Neuron (in vitro differentiated cells): ENCODE measurements around the gene SNAP29.
"Not testable (repeated sequence)": the region's sequence is repeated elsewhere in the genome, so short reads cannot be mapped to it uniquely, and the experiment has no call there.

Source experiments
- H2AFZ ChIP-seq: one replicate; pipeline ENCODE4 v1.6.1; 2013; ENCODE audit warnings: low read depth, mild to moderate bottlenecking, inconsistent platforms, low read length, moderate library complexity
- H3K27me3 ChIP-seq: one replicate; pipeline ENCODE4 v1.6.1; 2013; ENCODE audit warnings: low read length; ENCODE audit not compliant: insufficient read depth
- H3K36me3 ChIP-seq: one replicate; pipeline ENCODE4 v1.6.1; 2013; ENCODE audit warnings: low read length; ENCODE audit not compliant: insufficient read depth
- H3K4me1 ChIP-seq: one replicate; pipeline ENCODE4 v1.6.1; 2013; ENCODE audit warnings: low read length; ENCODE audit not compliant: insufficient read depth
- H3K4me3 ChIP-seq: 2 replicates; pipeline ENCODE4 v1.5.1; 2013; ENCODE audit warnings: mild to moderate bottlenecking, low read length, moderate library complexity
- H3K9me3 ChIP-seq: one replicate; pipeline ENCODE4 v1.6.1; 2013; ENCODE audit warnings: low read length

Gene SNAP29

GRCh38 chr22:20904008-20904979 is 45.5 kb downstream of the SNAP29 start:
- no peak overlapping the region for H2AFZ ChIP-seq
- no peaks in the 10 kb centered on the region for H3K9me3 ChIP-seq
- no peak overlapping the region for H3K4me3 ChIP-seq
- no peaks in the 10 kb centered on the region for H3K27me3 ChIP-seq
- H3K4me1 ChIP-seq = no peaks in the 10 kb centered on the region
- H3K36me3 ChIP-seq = no peaks in the 10 kb centered on the region

GRCh38 chr22:20904980-20905355 is 46.2 kb downstream of the SNAP29 start:
- Histone ChIP-seq H3K9me3 (no peaks in the 10 kb centered on the region), H3K36me3 (no peaks in the 10 kb centered on the region), H2AFZ (no peak overlapping the region), H3K4me1 (no peaks in the 10 kb centered on the region), H3K27me3 (no peaks in the 10 kb centered on the region), H3K4me3 (no peak overlapping the region)

DNA sequence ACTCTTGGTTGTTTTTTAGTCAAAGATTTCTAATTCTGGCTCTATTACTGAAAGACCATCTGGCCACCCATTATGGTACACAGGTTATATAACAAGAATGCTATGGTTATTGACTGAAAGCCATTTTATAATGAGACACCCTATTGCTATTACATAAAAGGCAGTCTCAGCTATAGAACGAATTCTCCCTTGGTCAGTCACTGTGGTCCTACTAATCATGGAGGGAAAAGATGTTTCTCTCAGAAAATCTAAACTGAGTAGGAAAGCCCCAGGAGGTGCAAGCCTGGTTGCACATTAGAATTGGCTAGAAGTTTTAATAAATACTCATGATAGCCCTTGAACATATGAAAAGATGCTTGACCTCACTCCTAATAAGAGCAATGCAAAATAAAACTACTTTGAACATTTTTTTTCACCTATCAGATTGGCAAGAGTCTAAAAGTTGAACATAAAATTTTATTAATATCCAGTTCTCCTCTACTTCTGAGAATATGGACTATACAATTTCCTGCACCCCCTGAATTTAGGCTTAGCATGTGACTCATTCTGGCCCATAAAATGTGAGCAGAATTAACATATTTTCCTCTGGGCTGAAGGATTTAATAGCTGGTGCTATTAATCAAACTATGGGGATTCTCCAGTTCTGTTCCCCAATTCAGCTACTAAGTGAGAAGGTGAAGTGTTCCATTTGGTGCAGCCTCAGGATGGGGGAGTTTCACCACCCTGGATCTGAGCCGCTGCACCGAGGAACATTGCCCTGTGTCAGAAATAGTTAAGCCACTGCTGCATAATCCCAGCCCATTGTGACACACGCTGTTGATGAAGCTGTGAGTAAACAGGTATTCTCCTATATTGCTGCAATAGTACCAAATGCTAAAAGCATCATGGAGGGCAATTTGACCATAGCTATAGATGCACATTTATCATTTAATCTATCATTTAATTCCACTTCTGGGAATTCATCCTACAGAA is 46.9 kb downstream of the SNAP29 start:
- Histone ChIP-seq H3K9me3 (no peaks in the 10 kb centered on the region), H3K27me3 (no peaks in the 10 kb centered on the region), H3K4me1 (no peaks in the 10 kb centered on the region), H2AFZ (no peak overlapping the region), H3K36me3 (no peaks in the 10 kb centered on the region), H3K4me3 (no peak overlapping the region)

DNA sequence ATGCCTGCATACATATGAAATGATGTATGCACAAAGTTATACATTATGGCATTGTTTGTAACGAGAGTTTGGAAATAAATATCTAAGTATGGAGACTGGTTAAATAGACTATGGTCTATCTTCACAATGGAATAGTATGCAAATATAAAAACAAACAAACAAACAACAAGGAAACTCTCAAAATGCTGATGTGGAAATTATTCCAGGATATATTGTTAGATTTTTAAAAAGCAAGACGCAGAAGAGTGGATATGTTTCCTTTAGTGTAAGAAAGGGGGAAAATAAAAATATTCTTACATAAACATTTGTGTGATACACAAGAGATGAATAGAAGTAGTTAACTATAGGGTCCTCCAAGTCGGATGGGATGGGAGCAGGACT is 47.6 kb downstream of the SNAP29 start:
- H3K27me3 ChIP-seq = no peaks in the 10 kb centered on the region
- no peak overlapping the region for H2AFZ ChIP-seq
- H3K36me3 ChIP-seq = no peaks in the 10 kb centered on the region
- no peaks in the 10 kb centered on the region for H3K9me3 ChIP-seq
- no peaks in the 10 kb centered on the region for H3K4me1 ChIP-seq
- H3K4me3 ChIP-seq = no peak overlapping the region

GRCh38 chr22:20908717-20909116 is 49.9 kb downstream of the SNAP29 start:
- H3K27me3 ChIP-seq, H3K4me1 ChIP-seq, H3K9me3 ChIP-seq, H3K4me3 ChIP-seq, H2AFZ ChIP-seq, H3K36me3 ChIP-seq: not testable (repeated sequence)

DNA sequence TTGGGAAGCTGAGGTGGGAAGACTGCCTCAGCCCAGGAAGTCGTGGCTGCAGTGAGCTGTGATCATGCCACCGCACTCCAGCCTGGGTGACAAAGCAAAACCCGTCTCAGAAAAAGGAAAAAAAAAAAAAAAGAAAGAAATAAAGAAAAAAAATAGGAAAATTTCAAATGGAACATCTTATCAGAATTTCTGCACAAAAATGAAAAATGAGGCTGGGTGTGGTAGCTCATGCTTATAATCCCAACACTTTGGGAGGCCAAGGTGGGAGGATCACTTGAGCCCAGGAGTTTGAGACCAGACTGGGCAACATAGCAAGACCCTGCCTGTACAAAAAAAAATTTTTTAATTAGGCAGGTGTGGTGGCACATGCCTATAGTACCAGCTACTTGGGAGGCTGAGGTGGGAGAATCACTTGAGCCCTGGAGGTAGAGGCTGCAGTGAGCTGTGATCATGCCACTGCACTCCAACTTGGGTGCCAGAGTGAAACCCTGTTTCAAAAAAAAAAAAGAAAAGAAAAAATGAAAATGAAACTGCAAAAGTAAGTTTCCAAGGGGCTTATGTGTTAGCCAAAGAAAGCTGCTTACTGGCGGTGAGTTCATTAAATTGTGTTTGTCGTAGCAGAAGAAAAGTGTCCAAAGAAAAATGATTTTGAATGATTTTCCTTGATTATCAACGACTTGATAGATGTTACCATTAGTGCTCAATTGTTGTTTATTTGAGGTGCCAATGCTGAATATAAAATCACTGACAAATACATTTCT is 50.9 kb downstream of the SNAP29 start:
- Histone ChIP-seq H2AFZ (no peak overlapping the region), H3K27me3 (no peaks in the 10 kb centered on the region), H3K36me3 (no peaks in the 10 kb centered on the region)

GRCh38 chr22:20912494-20912893 is 53.7 kb downstream of the SNAP29 start:
- H3K27me3 ChIP-seq = no peaks in the 10 kb centered on the region
- no peak overlapping the region for H2AFZ ChIP-seq
- no peak overlapping the region for H3K4me3 ChIP-seq
- no peaks in the 10 kb centered on the region for H3K4me1 ChIP-seq
- H3K36me3 ChIP-seq = no peaks in the 10 kb centered on the region
- H3K9me3 ChIP-seq = no peaks in the 10 kb centered on the region

More for the DNA sequence above, 50.9 kb downstream of the SNAP29 start:
- Histone ChIP-seq H3K4me3 (no peak overlapping the region), H3K4me1 (no peaks in the 10 kb centered on the region), H3K9me3 (no peaks in the 10 kb centered on the region)

DNA sequence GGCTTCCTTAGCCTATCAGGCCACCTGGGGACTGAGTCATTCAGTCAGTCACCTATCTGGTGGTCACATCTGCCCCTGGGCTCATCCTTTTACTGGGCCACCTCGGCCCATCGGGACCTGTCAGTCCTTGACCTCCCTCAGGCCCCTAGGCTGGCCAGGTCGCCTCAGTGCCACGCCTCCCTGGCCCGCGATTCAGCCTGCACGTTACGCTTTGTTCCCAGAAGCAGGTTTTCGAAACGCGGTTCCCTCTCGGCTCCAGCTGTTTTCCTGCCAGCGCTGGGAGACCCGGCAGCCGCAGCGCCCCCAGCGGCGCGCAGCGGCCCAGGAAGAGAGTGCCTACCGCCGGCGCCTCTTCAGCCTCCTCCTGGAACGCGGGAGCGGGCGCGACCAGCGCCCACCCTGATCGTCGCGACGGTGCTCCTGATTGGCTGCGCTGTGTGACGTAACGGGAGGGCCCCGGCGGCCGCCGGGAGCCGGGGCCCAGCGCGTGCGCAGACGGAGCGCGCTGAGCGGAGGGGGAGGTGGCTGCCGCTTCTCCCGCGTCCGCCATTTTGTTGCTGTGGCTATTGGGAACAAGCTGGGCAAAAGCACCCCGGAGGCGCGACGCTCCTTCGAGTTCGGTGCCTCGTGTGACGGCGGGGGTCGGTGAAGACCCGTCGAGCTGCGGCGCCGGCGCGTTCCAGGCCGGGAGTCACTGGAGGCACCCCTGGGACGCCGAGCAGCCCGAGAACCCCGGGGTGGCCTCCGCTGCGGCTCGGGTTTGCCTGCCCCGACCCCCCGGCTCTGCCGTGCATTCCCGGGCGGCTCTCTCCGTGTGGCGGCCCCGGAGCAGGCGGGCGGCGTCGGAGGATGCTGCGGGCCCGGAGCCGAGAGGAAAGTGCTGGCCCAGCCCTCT is 58.4 kb downstream of the SNAP29 start, which contains the start of gene CRKL:
Gene CRKL (plus strand): TSS at position 492 of the 895 bp plus-strand sequence. CDS start 528 bp downstream, outside the sequence.
- Histone ChIP-seq H3K9me3 (no peaks in the 10 kb centered on the region), H3K4me3 (peak within 1 kb of the TSS; percentile 92), H3K27me3 (no peaks in the 10 kb centered on the region), H3K36me3 (peaks cover 9% of the 10 kb centered on the region), H3K4me1 (peaks cover 17% of the 10 kb centered on the region), H2AFZ (peak within 1 kb of the TSS; percentile 94)

DNA sequence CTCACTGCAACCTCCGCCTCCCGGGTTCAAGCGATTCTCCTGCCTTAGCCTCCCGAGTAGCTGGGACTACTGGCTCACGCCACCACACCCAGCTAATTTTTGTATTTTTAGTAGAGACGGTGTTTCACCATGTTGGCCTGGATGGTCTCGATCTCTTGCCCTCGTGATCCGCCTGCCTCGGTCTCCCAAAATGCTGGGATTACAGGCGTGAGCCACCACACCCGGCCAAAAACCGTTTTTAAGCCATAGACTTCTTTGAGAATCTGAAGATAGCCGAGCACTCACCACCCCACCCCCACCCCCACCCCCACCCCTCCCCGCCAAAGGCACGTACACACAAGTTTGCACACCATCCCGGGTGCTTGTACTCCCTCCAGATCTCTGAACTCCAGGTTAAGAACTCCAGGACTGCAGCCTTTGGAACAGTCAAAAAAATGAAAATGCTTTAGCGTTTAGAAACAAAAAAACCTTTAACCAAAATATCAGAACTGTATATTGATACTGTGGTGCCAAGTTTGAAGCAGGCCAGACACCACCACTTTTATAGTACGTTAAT is 59.9 kb downstream of the SNAP29 start:
- Histone ChIP-seq H2AFZ (no peak overlapping the region), H3K36me3 (peaks cover 9% of the 10 kb centered on the region), H3K4me1 (peaks cover 17% of the 10 kb centered on the region), H3K9me3 (no peaks in the 10 kb centered on the region), H3K4me3 (peak overlapping the region; percentile 92), H3K27me3 (no peaks in the 10 kb centered on the region)

DNA sequence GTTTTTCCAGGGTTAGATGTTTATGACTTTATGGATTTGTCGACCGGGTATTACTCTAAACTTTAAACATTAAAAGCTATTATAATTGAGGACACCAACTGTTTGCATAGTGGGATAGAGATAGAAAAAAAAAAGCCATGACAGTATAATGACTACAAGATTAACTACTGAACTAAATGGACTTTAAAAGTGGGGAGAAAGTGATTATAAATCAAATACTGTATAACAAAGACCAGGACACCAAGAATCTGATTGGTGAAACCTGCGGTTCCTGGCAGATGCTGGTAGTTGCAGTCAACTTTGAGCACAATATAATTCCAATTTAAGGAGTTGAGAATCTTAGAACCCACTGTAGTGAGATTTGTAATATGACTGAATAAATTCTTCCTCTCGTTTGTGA is 60.9 kb downstream of the SNAP29 start:
- H3K4me1 ChIP-seq = peaks cover 17% of the 10 kb centered on the region
- H3K36me3 ChIP-seq = peaks cover 14% of the 10 kb centered on the region
- H3K27me3 ChIP-seq = no peaks in the 10 kb centered on the region
- H3K4me3 ChIP-seq = peak overlapping the region; percentile 92
- no peak overlapping the region for H2AFZ ChIP-seq
- no peaks in the 10 kb centered on the region for H3K9me3 ChIP-seq

DNA sequence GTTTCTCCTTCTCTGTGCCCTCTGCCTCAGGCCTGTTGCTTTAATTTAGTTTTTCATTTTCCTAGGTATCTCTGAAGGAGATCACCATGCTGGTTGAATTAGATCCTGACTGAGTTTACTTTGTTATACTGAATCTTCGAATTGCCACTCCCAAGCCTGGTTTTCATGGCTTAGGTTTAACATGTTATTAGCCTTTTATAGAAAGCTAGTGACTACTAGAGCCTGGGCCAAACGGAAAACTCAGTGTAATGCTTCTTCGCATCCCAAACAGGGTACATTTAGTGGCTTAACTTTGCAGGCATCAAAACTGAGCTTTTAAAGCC is 62.0 kb downstream of the SNAP29 start:
- Histone ChIP-seq H3K4me1 (peaks cover 17% of the 10 kb centered on the region), H3K9me3 (no peaks in the 10 kb centered on the region), H3K4me3 (peak overlapping the region; percentile 92), H3K27me3 (no peaks in the 10 kb centered on the region), H2AFZ (no peak overlapping the region), H3K36me3 (peaks cover 17% of the 10 kb centered on the region)
